CD4-positive, alpha-beta memory T cell (primary cell): Measurements from ENCODE around the gene CTNND2. TPM values are rescaled to one million over a fixed set of nuclear protein-coding genes. Genes with fewer than 3 reads are reported as not detected.
"Not testable (repeated sequence)": the region's sequence is repeated elsewhere in the genome, so short reads cannot be mapped to it uniquely, and the experiment has no call there.

Source experiments
- CTCF ChIA-PET: fragments of 350-600 bp; sonication (Branson Sonifier 250); formaldehyde crosslinking; loops from one replicate; lab custom pipeline; 2021; ENCODE audit warnings: inconsistent platforms; ENCODE audit not compliant: partially characterized antibody; lab: Charles Lee
- POLR2A ChIA-PET: fragments of 350-600 bp; sonication (Branson Sonifier 250); formaldehyde crosslinking; loops from one replicate; lab custom pipeline; 2021; ENCODE audit not compliant: partially characterized antibody; lab: Charles Lee
- DNase-seq, 5 donors: peaks; one replicate each; pipeline versions ENCODE4 v3.0.0 to v3.0.0-alpha.2; 2020 to 2022; ENCODE audit warnings: mixed read lengths in 1 of 5
- H3K27ac ChIP-seq: one replicate; pipeline ENCODE4 v1.7.0; 2013; ENCODE audit warnings: low read depth, low read length
- H3K27me3 ChIP-seq: 2 replicates; pipeline ENCODE4 v1.7.0; 2013; ENCODE audit warnings: mild to moderate bottlenecking, low read length, moderate library complexity; ENCODE audit not compliant: insufficient read depth
- H3K36me3 ChIP-seq: 2 replicates; pipeline ENCODE4 v1.7.0; 2013; ENCODE audit warnings: mild to moderate bottlenecking, low read length, moderate library complexity; ENCODE audit not compliant: insufficient read depth
- H3K4me1 ChIP-seq: 2 replicates; pipeline ENCODE4 v1.7.0; 2013; ENCODE audit warnings: mild to moderate bottlenecking, low read length, moderate library complexity; ENCODE audit not compliant: insufficient read depth
- H3K4me3 ChIP-seq, 2 donors: one replicate each; pipeline ENCODE4 v1.7.0; 2013; ENCODE audit warnings: low read length in 2 of 2, mild to moderate bottlenecking in 1 of 2
- H3K9me3 ChIP-seq, 2 donors: one replicate each; pipeline ENCODE4 v1.7.0; 2013; ENCODE audit warnings: low read length in 2 of 2, control low read depth in 1 of 2; ENCODE audit not compliant: control insufficient read depth in 1 of 2
- H3K27ac Mint-ChIP-seq, 7 donors: one replicate each; pipeline ENCODE4 v1.8.0; 2020 to 2021; ENCODE audit warnings: mixed read lengths in 7 of 7, mild to moderate bottlenecking in 6 of 7, inconsistent platforms in 3 of 7, moderate library complexity in 3 of 7
- H3K27me3 Mint-ChIP-seq, 2 donors: one replicate each; pipeline ENCODE4 v1.8.0; 2020 to 2021; ENCODE audit warnings: mixed read lengths in 2 of 2
- H3K36me3 Mint-ChIP-seq, 2 donors: one replicate each; pipeline ENCODE4 v1.8.0; 2020 to 2021; ENCODE audit warnings: mixed read lengths in 2 of 2, inconsistent platforms in 1 of 2, mild to moderate bottlenecking in 1 of 2
- H3K4me1 Mint-ChIP-seq, 4 donors: one replicate each; pipeline ENCODE4 v1.8.0; 2020 to 2021; ENCODE audit warnings: mixed read lengths in 4 of 4, mild to moderate bottlenecking in 1 of 4
- H3K4me3 Mint-ChIP-seq, 8 donors: one replicate each; pipeline ENCODE4 v1.8.0; 2020 to 2021; ENCODE audit warnings: mixed read lengths in 8 of 8, mild to moderate bottlenecking in 7 of 8, moderate library complexity in 6 of 8, inconsistent platforms in 3 of 8
- H3K9me3 Mint-ChIP-seq, 8 donors: one replicate each; pipeline ENCODE4 v1.8.0; 2020 to 2021; ENCODE audit warnings: mixed read lengths in 8 of 8, mild to moderate bottlenecking in 5 of 8, inconsistent platforms in 3 of 8, moderate library complexity in 1 of 8
- intact Hi-C: fragments of 100-400 bp; cut with micrococcal nuclease; formaldehyde crosslinking; loops from one replicate; pipeline ENCODE4 v1.15.1; 2023
- polyA plus RNA-seq, 2 donors: library from polyadenylated mRNA; unstranded; fragments of 300-500 nt; fragmentation: Illumina TruSeq; gene quantifications; one replicate each; pipeline ENCODE4 v1.2.3, GENCODE V29; 2021
- total RNA-seq, 2 experiments: library from RNA; stranded (reverse); gene quantifications; one replicate each; pipeline ENCODE4 v1.2.3, GENCODE V29; 2021

The CTNND2 gene
- total and polyA plus RNA-seq, 4 experiments from 2014 or later, result 0.65 TPM; not detected in 3

GRCh38 chr5:11329679-11330078 lies 574.6 kb downstream of the CTNND2 start:
- ChIA-PET POLR2A (no interaction called here), CTCF (no interaction called here)
- Histone ChIP-seq H3K9me3 (no peaks in the 10 kb centered on the region), H3K4me3 (no peak overlapping the region), H3K27ac (no peak overlapping the region), H3K4me1 (no peaks in the 10 kb centered on the region), H3K27me3 (no peaks in the 10 kb centered on the region), H3K36me3 (no peaks in the 10 kb centered on the region)
- peaks cover 0 to 2% of the 10 kb centered on the region in 2 donors for H3K27me3 Mint-ChIP-seq
- no peaks in the 10 kb centered on the region for H3K36me3 Mint-ChIP-seq
- H3K9me3 Mint-ChIP-seq, result peaks cover 0 to 2% (median 0%) of the 10 kb centered on the region in 8 donors
- H3K27ac Mint-ChIP-seq, result no peak overlapping the region
- no peaks in the 10 kb centered on the region for H3K4me1 Mint-ChIP-seq
- no peak overlapping the region for H3K4me3 Mint-ChIP-seq
- intact Hi-C loops, result no loop called here
- DNase-seq, result no peak

- H3K9me3 Mint-ChIP-seq, result peaks cover 0 to 4% (median under 1%) of the 10 kb centered on the region in 8 donors
- no peaks in the 10 kb centered on the region for H3K9me3 ChIP-seq
- H3K36me3 Mint-ChIP-seq, result no peaks in the 10 kb centered on the region
- intact Hi-C loops, result no loop called here
- no peak overlapping the region for H3K27ac ChIP-seq
- no peaks in the 10 kb centered on the region for H3K36me3 ChIP-seq
- H3K27ac Mint-ChIP-seq, result no peak overlapping the region
- H3K4me1 ChIP-seq, result no peaks in the 10 kb centered on the region
- H3K4me3 Mint-ChIP-seq, result no peak overlapping the region
- CTCF ChIA-PET, result no interaction called here
- H3K4me3 ChIP-seq, result no peak overlapping the region
- DNase-seq, result no peak
- POLR2A ChIA-PET, result no interaction called here
- H3K27me3 ChIP-seq, result no peaks in the 10 kb centered on the region
- H3K27me3 Mint-ChIP-seq, result peaks cover 0 to 5% of the 10 kb centered on the region in 2 donors
- H3K4me1 Mint-ChIP-seq, result no peaks in the 10 kb centered on the region
These were observed 579.5 kb downstream of the CTNND2 start for GRCh38 chr5:11324521-11325289.

- ChIA-PET POLR2A (no interaction called here), CTCF (no interaction called here)
- H3K36me3 Mint-ChIP-seq, result no peaks in the 10 kb centered on the region
- no peak overlapping the region for H3K27ac Mint-ChIP-seq
- peaks cover 0 to 4% (median 0%) of the 10 kb centered on the region in 8 donors for H3K9me3 Mint-ChIP-seq
- no peaks in the 10 kb centered on the region for H3K4me1 ChIP-seq
- no peak overlapping the region for H3K27ac ChIP-seq
- intact Hi-C loops, result no loop called here
- H3K4me3 ChIP-seq, result no peak overlapping the region
- peaks cover 0 to 5% of the 10 kb centered on the region in 2 donors for H3K27me3 Mint-ChIP-seq
- H3K36me3 ChIP-seq, result no peaks in the 10 kb centered on the region
- H3K4me1 Mint-ChIP-seq, result no peaks in the 10 kb centered on the region
- H3K27me3 ChIP-seq, result no peaks in the 10 kb centered on the region
- no peak overlapping the region for H3K4me3 Mint-ChIP-seq
- no peak for DNase-seq
- no peaks in the 10 kb centered on the region for H3K9me3 ChIP-seq
These were observed 580.5 kb downstream of the CTNND2 start for GRCh38 chr5:11323761-11324160.

- H3K27me3 ChIP-seq, result no peaks in the 10 kb centered on the region
- DNase-seq, result no peak
- no peaks in the 10 kb centered on the region for H3K36me3 Mint-ChIP-seq
- intact Hi-C loops, result no loop called here
- ChIA-PET POLR2A (no interaction called here), CTCF (no interaction called here)
- H3K4me3 ChIP-seq, result no peak overlapping the region
- H3K9me3 ChIP-seq, result no peaks in the 10 kb centered on the region
- H3K36me3 ChIP-seq, result no peaks in the 10 kb centered on the region
- no peaks in the 10 kb centered on the region for H3K4me1 ChIP-seq
- H3K27me3 Mint-ChIP-seq, result peaks cover 0 to 5% of the 10 kb centered on the region in 2 donors
- no peak overlapping the region for H3K27ac ChIP-seq
- no peak overlapping the region for H3K4me3 Mint-ChIP-seq
- H3K4me1 Mint-ChIP-seq, result no peaks in the 10 kb centered on the region
- H3K27ac Mint-ChIP-seq, result no peak overlapping the region
- peaks cover 0 to 4% (median 0%) of the 10 kb centered on the region in 8 donors for H3K9me3 Mint-ChIP-seq
These were observed 582.1 kb downstream of the CTNND2 start for GRCh38 chr5:11322133-11322532.

- intact Hi-C loops, result no loop called here
- Histone ChIP-seq H3K36me3 (no peaks in the 10 kb centered on the region), H3K4me3 (no peak overlapping the region), H3K4me1 (no peaks in the 10 kb centered on the region), H3K27me3 (no peaks in the 10 kb centered on the region), H3K9me3 (no peaks in the 10 kb centered on the region), H3K27ac (no peak overlapping the region)
- peaks cover 0 to 5% of the 10 kb centered on the region in 2 donors for H3K27me3 Mint-ChIP-seq
- H3K4me3 Mint-ChIP-seq, result no peak overlapping the region
- no peaks in the 10 kb centered on the region for H3K4me1 Mint-ChIP-seq
- POLR2A ChIA-PET, result no interaction called here
- no peak for DNase-seq
- no peak overlapping the region for H3K27ac Mint-ChIP-seq
- H3K36me3 Mint-ChIP-seq, result no peaks in the 10 kb centered on the region
- H3K9me3 Mint-ChIP-seq, result peaks cover 0 to 4% (median 0%) of the 10 kb centered on the region in 8 donors
- CTCF ChIA-PET, result no interaction called here
These were observed 584.2 kb downstream of the CTNND2 start for GRCh38 chr5:11319836-11320580.

- H3K27ac Mint-ChIP-seq, intact Hi-C loops, H3K27me3 ChIP-seq, H3K36me3 Mint-ChIP-seq, POLR2A ChIA-PET, H3K4me1 Mint-ChIP-seq, H3K4me3 Mint-ChIP-seq, CTCF ChIA-PET, H3K4me3 ChIP-seq, DNase-seq, H3K27me3 Mint-ChIP-seq, H3K4me1 ChIP-seq, H3K9me3 ChIP-seq, H3K9me3 Mint-ChIP-seq, H3K36me3 ChIP-seq, H3K27ac ChIP-seq: not testable (repeated sequence)
These were observed 590.6 kb downstream of the CTNND2 start for GRCh38 chr5:11313694-11314093.

GRCh38 chr5:11311731-11312130 lies 592.5 kb downstream of the CTNND2 start:
- no peak overlapping the region for H3K27ac ChIP-seq
- H3K4me3 ChIP-seq, result no peak overlapping the region
- Mint-ChIP-seq H3K27me3 (no peaks in the 10 kb centered on the region), H3K27ac (no peak overlapping the region), H3K4me1 (no peaks in the 10 kb centered on the region), H3K9me3 (peaks cover 0 to 2% (median 0%) of the 10 kb centered on the region in 8 donors), H3K4me3 (no peak overlapping the region), H3K36me3 (no peaks in the 10 kb centered on the region)
- no peak for DNase-seq
- POLR2A ChIA-PET, result no interaction called here
- intact Hi-C loops, result no loop called here
- no peaks in the 10 kb centered on the region for H3K4me1 ChIP-seq
- H3K27me3 ChIP-seq, result no peaks in the 10 kb centered on the region
- no peaks in the 10 kb centered on the region for H3K36me3 ChIP-seq
- CTCF ChIA-PET, result no interaction called here
- H3K9me3 ChIP-seq, result no peaks in the 10 kb centered on the region
